K562 (cell line): ENCODE data around the gene SH3BP5. TPM values are rescaled to one million over a fixed set of nuclear protein-coding genes. Genes with fewer than 3 reads are reported as not detected.

ENCODE experiments used
- CC2D1A ChIP-seq: fragments of 450-650 bp; IDR thresholded peaks from 2 replicates; pipeline ENCODE4 v1.6.1; 2017; ENCODE audit warnings: mild to moderate bottlenecking
- CEBPB ChIP-seq: fragments of 450-650 bp; IDR thresholded peaks from 2 replicates; pipeline ENCODE4 v1.6.1; 2016; ENCODE audit warnings: missing genetic modification characterization, missing compliant biosample characterization
- CHCHD3 ChIP-seq: fragments of 250-450 bp; sonication (Bioruptor Pico); IDR thresholded peaks from 2 replicates; pipeline ENCODE4 v2.1.2; 2022; ENCODE audit warnings: mild to moderate bottlenecking
- DIDO1 ChIP-seq: fragments of 450-650 bp; IDR thresholded peaks from 2 replicates; pipeline ENCODE4 v1.6.1; 2016; ENCODE audit warnings: low read depth, missing biosample characterization, missing genetic modification characterization
- EGR1 ChIP-seq: fragments of 450-650 bp; conservative IDR thresholded peaks from 2 replicates; pipeline ENCODE4 v1.6.1; 2017; ENCODE audit warnings: mild to moderate bottlenecking
- GTF2F1 ChIP-seq: IDR thresholded peaks from 2 replicates; pipeline ENCODE4 v1.6.1; 2011; ENCODE audit warnings: low read depth, low read length, improper control_type of control experiment
- NFE2 ChIP-seq: IDR thresholded peaks from 2 replicates; pipeline ENCODE4 v1.6.1; 2014; ENCODE audit warnings: antibody characterized with exemption, low read depth
- PHF8 ChIP-seq: fragments of 200-600 bp; sonication (generic); IDR thresholded peaks from 2 replicates; pipeline ENCODE4 v1.6.1; 2012; ENCODE audit warnings: mixed run types, mild to moderate bottlenecking, inconsistent platforms, low read length, moderate library complexity, borderline replicate concordance
- POLR2B ChIP-seq: fragments of 450-650 bp; IDR thresholded peaks from 2 replicates; pipeline ENCODE4 v1.6.1; 2018; ENCODE audit warnings: low read depth; ENCODE audit not compliant: partially characterized antibody
- PRPF4 ChIP-seq: fragments of 200-400 bp; formaldehyde crosslinking; IDR thresholded peaks from one replicate; pipeline ENCODE4 v1.6.1; 2017; ENCODE audit warnings: low read length, low read depth, mild to moderate bottlenecking; ENCODE audit not compliant: insufficient read depth, poor library complexity, severe bottlenecking
- RNF2 ChIP-seq: sonication (generic); IDR thresholded peaks from 2 replicates; pipeline ENCODE4 v1.6.1; 2016
- THRA ChIP-seq: fragments of 450-650 bp; IDR thresholded peaks from 2 replicates; pipeline ENCODE4 v1.6.1; 2017; ENCODE audit warnings: mild to moderate bottlenecking, moderate library complexity
- TRIM28 ChIP-seq: fragments of 450-650 bp; IDR thresholded peaks from 2 replicates; pipeline ENCODE4 v1.6.1; 2017
- YY1 ChIP-seq, 3 experiments: IDR thresholded peaks; 2 replicates each; pipeline ENCODE4 v1.6.1; 2011; ENCODE audit warnings: low read length in 2 of 3, mild to moderate bottlenecking in 2 of 3, moderate library complexity in 2 of 3, borderline replicate concordance in 1 of 3, control low read depth in 1 of 3, low read depth in 1 of 3; ENCODE audit not compliant: insufficient read depth in 3 of 3, insufficient replicate concordance in 2 of 3, control insufficient read depth in 1 of 3, insufficient read length in 1 of 3; ENCODE audit errors: extremely low read depth in 1 of 3
- ZC3H11A ChIP-seq: IDR thresholded peaks from 2 replicates; pipeline ENCODE4 v1.6.1; 2012; ENCODE audit warnings: low read depth, low read length, improper control_type of control experiment
- ZFP30 ChIP-seq: fragments of 250-450 bp; sonication (Bioruptor Pico); IDR thresholded peaks from 2 replicates; pipeline ENCODE4 v1.8.0; 2022; ENCODE audit warnings: moderate library complexity, mild to moderate bottlenecking, inconsistent platforms, borderline replicate concordance
- ZNF121 ChIP-seq: sonication (generic); formaldehyde crosslinking; conservative IDR thresholded peaks from 2 replicates; pipeline ENCODE4 v1.8.0; 2022; ENCODE audit warnings: missing genetic modification reagents
- ZNF589 ChIP-seq: fragments of 200-800 bp; sonication (Bioruptor generic); IDR thresholded peaks from 2 replicates; pipeline ENCODE4 v1.6.1; 2016; ENCODE audit warnings: low read depth, missing genetic modification characterization, missing compliant biosample characterization
- polyA plus RNA-seq, 8 experiments: library from polyadenylated mRNA; depleted of rRNA in 4 of 8; stranded (reverse) in 5 of 8; unstranded in 3 of 8; fragments of >200 nt; fragmentation: Nextera tagmentation in 2 of 8; fragmentation: Illumina TruSeq in 1 of 8; extraction: Ambion mirVana in 2 of 8; extraction: Trizol in 1 of 8; gene quantifications; 2 replicates each; pipeline versions ENCODE4 v1.2.1 to v1.2.3, GENCODE V29; 2011 to 2014; ENCODE audit warnings: inconsistent platforms in 1 of 8, missing spikeins in 1 of 8
- total RNA-seq, 7 experiments: library from RNA; depleted of rRNA in 6 of 7; stranded (reverse); fragments of >200 nt in 6 of 7; fragmentation: Illumina TruSeq in 2 of 7; extraction: Trizol in 2 of 7; gene quantifications; 2 replicates each; pipeline versions ENCODE4 v1.2.1 to v1.2.3, GENCODE V29; 2011 to 2021; ENCODE audit warnings: low replicate concordance in 1 of 7
- TF ChIP-seq, protein P1 (sequence below): fragments of 250-450 bp; sonication (Bioruptor Pico); IDR thresholded peaks from 2 replicates; pipeline ENCODE4 v1.4.0; 2020; ENCODE audit warnings: mild to moderate bottlenecking, moderate library complexity
- TF ChIP-seq, protein P2 (sequence below), 2 experiments: fragments of 450-650 bp; conservative IDR thresholded peaks; 2 replicates each; pipeline ENCODE4 v1.6.1; 2017; ENCODE audit warnings: mild to moderate bottlenecking in 2 of 2, moderate library complexity in 2 of 2
- TF ChIP-seq, protein P3 (sequence below): IDR thresholded peaks from 2 replicates; pipeline ENCODE4 v1.6.1; 2012; ENCODE audit warnings: low read depth, low read length, improper control_type of control experiment, borderline replicate concordance

SH3BP5 gene
- total and polyA plus RNA-seq, 9 of the 15 experiments (the other 6 are each of a cell fraction or from before 2014, with no cell fraction given) = 2.9 to 29.0 (median 14.9) TPM

DNA sequence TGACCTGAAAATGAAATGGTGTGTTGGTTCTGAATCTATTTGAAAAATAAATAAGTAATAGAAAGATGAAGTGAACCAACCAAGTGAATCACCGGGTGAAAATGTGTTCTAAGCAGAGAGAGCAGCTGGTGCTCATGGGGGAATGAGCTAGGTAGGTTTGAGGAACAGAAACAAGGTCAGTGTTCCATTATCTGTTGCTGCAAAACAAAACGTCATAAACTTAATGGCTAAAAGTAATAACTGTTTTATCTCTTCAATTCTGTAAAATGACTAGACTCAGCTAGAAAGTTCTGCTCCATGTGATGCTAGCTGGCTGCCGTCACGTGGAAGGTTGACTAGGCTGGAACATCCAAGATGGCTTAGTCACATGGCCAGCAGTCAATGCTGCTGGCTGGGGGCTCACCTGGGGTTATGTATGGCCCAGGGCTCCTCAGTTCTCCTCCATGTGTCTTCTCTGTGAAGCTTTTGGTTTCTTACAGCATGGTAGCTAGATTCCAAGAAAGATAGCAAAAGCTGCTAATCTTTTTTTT is 13.3 kb upstream of the SH3BP5 start (continued):
- TF ChIP-seq, protein P1, sequence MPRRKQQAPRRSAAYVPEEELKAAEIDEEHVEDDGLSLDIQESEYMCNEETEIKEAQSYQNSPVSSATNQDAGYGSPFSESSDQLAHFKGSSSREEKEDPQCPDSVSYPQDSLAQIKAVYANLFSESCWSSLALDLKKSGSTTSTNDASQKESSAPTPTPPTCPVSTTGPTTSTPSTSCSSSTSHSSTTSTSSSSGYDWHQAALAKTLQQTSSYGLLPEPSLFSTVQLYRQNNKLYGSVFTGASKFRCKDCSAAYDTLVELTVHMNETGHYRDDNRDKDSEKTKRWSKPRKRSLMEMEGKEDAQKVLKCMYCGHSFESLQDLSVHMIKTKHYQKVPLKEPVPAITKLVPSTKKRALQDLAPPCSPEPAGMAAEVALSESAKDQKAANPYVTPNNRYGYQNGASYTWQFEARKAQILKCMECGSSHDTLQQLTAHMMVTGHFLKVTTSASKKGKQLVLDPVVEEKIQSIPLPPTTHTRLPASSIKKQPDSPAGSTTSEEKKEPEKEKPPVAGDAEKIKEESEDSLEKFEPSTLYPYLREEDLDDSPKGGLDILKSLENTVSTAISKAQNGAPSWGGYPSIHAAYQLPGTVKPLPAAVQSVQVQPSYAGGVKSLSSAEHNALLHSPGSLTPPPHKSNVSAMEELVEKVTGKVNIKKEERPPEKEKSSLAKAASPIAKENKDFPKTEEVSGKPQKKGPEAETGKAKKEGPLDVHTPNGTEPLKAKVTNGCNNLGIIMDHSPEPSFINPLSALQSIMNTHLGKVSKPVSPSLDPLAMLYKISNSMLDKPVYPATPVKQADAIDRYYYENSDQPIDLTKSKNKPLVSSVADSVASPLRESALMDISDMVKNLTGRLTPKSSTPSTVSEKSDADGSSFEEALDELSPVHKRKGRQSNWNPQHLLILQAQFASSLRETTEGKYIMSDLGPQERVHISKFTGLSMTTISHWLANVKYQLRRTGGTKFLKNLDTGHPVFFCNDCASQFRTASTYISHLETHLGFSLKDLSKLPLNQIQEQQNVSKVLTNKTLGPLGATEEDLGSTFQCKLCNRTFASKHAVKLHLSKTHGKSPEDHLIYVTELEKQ (CRISPR knock-in tag) = no peak
- TF ChIP-seq ZNF589 (no peak), PRPF4 (no peak), ZFP30 (CRISPR knock-in tag) (no peak), TRIM28 (no peak), ZNF121 (CRISPR knock-in tag) (no peak), POLR2B (no peak), PHF8 (no peak), THRA (no peak), CEBPB (tag) (no peak), NFE2 (no peak), YY1 (IDR thresholded peaks at IDR 0.05; ENCODE audit: borderline replicate concordance in 1 of 3, control insufficient read depth in 1 of 3, extremely low read depth in 1 of 3, insufficient read depth in 3 of 3, insufficient read length in 1 of 3, insufficient replicate concordance in 2 of 3, low read depth in 1 of 3, low read length in 2 of 3) (peak in 2 of 3 experiments; percentile 64 to 70), GTF2F1 (no peak), DIDO1 (no peak), RNF2 (no peak), EGR1 (no peak), CHCHD3 (CRISPR knock-in tag) (no peak), CC2D1A (no peak), ZC3H11A (no peak)
- TF ChIP-seq, protein P2, sequence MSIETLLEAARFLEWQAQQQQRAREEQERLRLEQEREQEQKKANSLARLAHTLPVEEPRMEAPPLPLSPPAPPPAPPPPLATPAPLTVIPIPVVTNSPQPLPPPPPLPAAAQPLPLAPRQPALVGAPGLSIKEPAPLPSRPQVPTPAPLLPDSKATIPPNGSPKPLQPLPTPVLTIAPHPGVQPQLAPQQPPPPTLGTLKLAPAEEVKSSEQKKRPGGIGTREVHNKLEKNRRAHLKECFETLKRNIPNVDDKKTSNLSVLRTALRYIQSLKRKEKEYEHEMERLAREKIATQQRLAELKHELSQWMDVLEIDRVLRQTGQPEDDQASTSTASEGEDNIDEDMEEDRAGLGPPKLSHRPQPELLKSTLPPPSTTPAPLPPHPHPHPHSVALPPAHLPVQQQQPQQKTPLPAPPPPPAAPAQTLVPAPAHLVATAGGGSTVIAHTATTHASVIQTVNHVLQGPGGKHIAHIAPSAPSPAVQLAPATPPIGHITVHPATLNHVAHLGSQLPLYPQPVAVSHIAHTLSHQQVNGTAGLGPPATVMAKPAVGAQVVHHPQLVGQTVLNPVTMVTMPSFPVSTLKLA (conservative IDR thresholded peaks at IDR 0.05) = peak; percentile 31 to 43; a peak in 2 of 4 replicates
- TF ChIP-seq, protein P3, sequence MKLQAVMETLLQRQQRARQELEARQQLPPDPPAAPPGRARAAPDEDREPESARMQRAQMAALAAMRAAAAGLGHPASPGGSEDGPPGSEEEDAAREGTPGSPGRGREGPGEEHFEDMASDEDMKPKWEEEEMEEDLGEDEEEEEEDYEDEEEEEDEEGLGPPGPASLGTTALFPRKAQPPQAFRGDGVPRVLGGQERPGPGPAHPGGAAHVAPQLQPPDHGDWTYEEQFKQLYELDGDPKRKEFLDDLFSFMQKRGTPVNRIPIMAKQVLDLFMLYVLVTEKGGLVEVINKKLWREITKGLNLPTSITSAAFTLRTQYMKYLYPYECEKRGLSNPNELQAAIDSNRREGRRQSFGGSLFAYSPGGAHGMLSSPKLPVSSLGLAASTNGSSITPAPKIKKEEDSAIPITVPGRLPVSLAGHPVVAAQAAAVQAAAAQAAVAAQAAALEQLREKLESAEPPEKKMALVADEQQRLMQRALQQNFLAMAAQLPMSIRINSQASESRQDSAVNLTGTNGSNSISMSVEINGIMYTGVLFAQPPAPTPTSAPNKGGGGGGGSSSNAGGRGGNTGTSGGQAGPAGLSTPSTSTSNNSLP = no peak
